ENCODE data around the gene ZNF823. TPM values are rescaled to one million over a fixed set of nuclear protein-coding genes. Genes with fewer than 3 reads are reported as not detected.

ZNF823 gene
- total and polyA plus RNA-seq, 4 donors = 2.4 to 6.4 (median 3.1) TPM

DNA sequence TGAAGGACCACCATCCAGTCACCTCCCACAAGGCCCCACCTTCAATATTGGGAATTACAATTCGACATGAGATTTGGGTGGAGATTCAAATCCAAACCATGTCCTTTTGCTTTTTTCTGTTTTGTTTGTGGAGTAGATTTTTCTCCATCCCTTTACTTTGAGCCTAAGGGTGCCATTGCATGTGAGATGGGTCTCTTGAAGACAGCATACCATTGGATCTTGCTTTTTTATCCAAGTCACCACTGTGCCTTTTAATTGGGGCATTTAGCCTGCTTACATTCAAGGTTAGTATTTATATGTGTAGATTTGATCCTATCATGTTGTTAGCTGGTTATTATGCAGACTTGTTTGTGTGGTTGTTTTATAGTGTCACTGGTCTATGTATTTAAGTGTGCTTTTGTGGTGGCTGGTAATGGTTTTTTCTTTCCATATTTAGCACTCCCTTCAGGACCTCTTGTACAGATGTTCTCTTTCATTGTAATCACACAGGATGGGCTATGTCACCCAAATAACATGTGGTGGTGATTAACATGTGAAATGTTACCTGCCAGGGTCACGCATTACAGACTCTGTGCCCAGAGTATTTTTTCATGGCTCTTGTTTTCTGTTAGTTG is 58.0 kb downstream of the ZNF823 start:
- WGBS = 96% methylated on average over 2 of the region's 2 CpGs
- Histone ChIP-seq H3K4me1 (ENCODE audit: control insufficient read depth in 4 of 4, insufficient read depth in 4 of 4, low read length in 3 of 4) (no peaks in the 10 kb centered on the region), H3K9me3 (ENCODE audit: control insufficient read depth in 4 of 4, low read length in 3 of 4) (peaks cover 3 to 33% (median 26%) of the 10 kb centered on the region in 4 donors), H3K9ac (ENCODE audit: low read depth in 1 of 2, low read length in 2 of 2) (no peak overlapping the region), H3K36me3 (ENCODE audit: control insufficient read depth in 4 of 4, insufficient read depth in 3 of 4, low read depth in 1 of 4, low read length in 3 of 4) (peaks cover 0 to 19% (median 8%) of the 10 kb centered on the region in 4 donors), H3K27ac (ENCODE audit: low read depth in 1 of 2, low read length in 2 of 2) (no peak overlapping the region), H3K27me3 (ENCODE audit: control insufficient read depth in 4 of 4, insufficient read depth in 4 of 4, low read length in 3 of 4) (no peaks in the 10 kb centered on the region), H3K4me3 (ENCODE audit: low read depth in 1 of 3, low read length in 3 of 3) (no peak overlapping the region)
- TF ChIP-seq YY1 (IDR thresholded peaks at IDR 0.05) = no peak
- TF ChIP-seq SP1 (IDR thresholded peaks at IDR 0.05) = no peak
- no peak for TF ChIP-seq TAF1 (conservative IDR thresholded peaks at IDR 0.05)
- TF ChIP-seq NR2F2 (IDR thresholded peaks at IDR 0.05) = no peak
- TF ChIP-seq FOXA2 (IDR thresholded peaks at IDR 0.05) = no peak
- TF ChIP-seq HNF4G (IDR thresholded peaks at IDR 0.05) = no peak
- TF ChIP-seq, protein P1, sequence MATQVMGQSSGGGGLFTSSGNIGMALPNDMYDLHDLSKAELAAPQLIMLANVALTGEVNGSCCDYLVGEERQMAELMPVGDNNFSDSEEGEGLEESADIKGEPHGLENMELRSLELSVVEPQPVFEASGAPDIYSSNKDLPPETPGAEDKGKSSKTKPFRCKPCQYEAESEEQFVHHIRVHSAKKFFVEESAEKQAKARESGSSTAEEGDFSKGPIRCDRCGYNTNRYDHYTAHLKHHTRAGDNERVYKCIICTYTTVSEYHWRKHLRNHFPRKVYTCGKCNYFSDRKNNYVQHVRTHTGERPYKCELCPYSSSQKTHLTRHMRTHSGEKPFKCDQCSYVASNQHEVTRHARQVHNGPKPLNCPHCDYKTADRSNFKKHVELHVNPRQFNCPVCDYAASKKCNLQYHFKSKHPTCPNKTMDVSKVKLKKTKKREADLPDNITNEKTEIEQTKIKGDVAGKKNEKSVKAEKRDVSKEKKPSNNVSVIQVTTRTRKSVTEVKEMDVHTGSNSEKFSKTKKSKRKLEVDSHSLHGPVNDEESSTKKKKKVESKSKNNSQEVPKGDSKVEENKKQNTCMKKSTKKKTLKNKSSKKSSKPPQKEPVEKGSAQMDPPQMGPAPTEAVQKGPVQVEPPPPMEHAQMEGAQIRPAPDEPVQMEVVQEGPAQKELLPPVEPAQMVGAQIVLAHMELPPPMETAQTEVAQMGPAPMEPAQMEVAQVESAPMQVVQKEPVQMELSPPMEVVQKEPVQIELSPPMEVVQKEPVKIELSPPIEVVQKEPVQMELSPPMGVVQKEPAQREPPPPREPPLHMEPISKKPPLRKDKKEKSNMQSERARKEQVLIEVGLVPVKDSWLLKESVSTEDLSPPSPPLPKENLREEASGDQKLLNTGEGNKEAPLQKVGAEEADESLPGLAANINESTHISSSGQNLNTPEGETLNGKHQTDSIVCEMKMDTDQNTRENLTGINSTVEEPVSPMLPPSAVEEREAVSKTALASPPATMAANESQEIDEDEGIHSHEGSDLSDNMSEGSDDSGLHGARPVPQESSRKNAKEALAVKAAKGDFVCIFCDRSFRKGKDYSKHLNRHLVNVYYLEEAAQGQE (IDR thresholded peaks at IDR 0.05) = no peak
- TF ChIP-seq HNF4A (conservative IDR thresholded peaks at IDR 0.05) = no peak
- TF ChIP-seq RXRA (IDR thresholded peaks at IDR 0.05) = no peak
- TF ChIP-seq FOXA1 (IDR thresholded peaks at IDR 0.05) = no peak
- no peak for TF ChIP-seq EGR1 (IDR thresholded peaks at IDR 0.05; ENCODE audit: low read depth in 2 of 2)
- TF ChIP-seq, protein P2, sequence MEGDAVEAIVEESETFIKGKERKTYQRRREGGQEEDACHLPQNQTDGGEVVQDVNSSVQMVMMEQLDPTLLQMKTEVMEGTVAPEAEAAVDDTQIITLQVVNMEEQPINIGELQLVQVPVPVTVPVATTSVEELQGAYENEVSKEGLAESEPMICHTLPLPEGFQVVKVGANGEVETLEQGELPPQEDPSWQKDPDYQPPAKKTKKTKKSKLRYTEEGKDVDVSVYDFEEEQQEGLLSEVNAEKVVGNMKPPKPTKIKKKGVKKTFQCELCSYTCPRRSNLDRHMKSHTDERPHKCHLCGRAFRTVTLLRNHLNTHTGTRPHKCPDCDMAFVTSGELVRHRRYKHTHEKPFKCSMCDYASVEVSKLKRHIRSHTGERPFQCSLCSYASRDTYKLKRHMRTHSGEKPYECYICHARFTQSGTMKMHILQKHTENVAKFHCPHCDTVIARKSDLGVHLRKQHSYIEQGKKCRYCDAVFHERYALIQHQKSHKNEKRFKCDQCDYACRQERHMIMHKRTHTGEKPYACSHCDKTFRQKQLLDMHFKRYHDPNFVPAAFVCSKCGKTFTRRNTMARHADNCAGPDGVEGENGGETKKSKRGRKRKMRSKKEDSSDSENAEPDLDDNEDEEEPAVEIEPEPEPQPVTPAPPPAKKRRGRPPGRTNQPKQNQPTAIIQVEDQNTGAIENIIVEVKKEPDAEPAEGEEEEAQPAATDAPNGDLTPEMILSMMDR (IDR thresholded peaks at IDR 0.05; ENCODE audit: low read depth, low read length, missing input control) = no peak
- TF ChIP-seq, protein P3, sequence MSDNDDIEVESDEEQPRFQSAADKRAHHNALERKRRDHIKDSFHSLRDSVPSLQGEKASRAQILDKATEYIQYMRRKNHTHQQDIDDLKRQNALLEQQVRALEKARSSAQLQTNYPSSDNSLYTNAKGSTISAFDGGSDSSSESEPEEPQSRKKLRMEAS (IDR thresholded peaks at IDR 0.05) = no peak
- TF ChIP-seq, protein P4, sequence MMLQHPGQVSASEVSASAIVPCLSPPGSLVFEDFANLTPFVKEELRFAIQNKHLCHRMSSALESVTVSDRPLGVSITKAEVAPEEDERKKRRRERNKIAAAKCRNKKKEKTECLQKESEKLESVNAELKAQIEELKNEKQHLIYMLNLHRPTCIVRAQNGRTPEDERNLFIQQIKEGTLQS (IDR thresholded peaks at IDR 0.05) = no peak
- TF ChIP-seq JUND (IDR thresholded peaks at IDR 0.05) = no peak
- TF ChIP-seq, protein P5, sequence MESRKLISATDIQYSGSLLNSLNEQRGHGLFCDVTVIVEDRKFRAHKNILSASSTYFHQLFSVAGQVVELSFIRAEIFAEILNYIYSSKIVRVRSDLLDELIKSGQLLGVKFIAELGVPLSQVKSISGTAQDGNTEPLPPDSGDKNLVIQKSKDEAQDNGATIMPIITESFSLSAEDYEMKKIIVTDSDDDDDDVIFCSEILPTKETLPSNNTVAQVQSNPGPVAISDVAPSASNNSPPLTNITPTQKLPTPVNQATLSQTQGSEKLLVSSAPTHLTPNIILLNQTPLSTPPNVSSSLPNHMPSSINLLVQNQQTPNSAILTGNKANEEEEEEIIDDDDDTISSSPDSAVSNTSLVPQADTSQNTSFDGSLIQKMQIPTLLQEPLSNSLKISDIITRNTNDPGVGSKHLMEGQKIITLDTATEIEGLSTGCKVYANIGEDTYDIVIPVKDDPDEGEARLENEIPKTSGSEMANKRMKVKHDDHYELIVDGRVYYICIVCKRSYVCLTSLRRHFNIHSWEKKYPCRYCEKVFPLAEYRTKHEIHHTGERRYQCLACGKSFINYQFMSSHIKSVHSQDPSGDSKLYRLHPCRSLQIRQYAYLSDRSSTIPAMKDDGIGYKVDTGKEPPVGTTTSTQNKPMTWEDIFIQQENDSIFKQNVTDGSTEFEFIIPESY (IDR thresholded peaks at IDR 0.05) = no peak
- TF ChIP-seq GABPA (IDR thresholded peaks at IDR 0.05 in 1 of 2, conservative IDR thresholded peaks at IDR 0.05 in 1 of 2) = no peak
- DNase-seq (ENCODE audit: low spot score) = no peak
